HepG2 (cell line): ENCODE data around the gene ZFP69B. TPM values are rescaled to one million over a fixed set of nuclear protein-coding genes. Genes with fewer than 3 reads are reported as not detected.

Source experiments
- ATAC-seq: fragments of 200-7000 bp; cut with Tn5 transposase; 3 replicates; pipeline ENCODE4 v1.9.1; 2020; ENCODE audit warnings: mild to moderate bottlenecking, moderate library complexity
- BruUV-seq: library from RNA; stranded (reverse); fragments of 400-500 nt; replicated peaks from 2 replicates; lab custom pipeline; 2021; lab: Mats Ljungman, UMichigan
- CTCF ChIA-PET: fragments of 300-600 bp; formaldehyde crosslinking; extraction: SDS; loops from one replicate; lab custom pipeline; 2021; ENCODE audit warnings: low total read pairs, inconsistent platforms, low intra/inter-chr PET ratio; lab: Yijun Ruan, JAX
- POLR2A ChIA-PET: fragments of 350-600 bp; sonication (Branson Sonifier 250); formaldehyde crosslinking; loops from one replicate; lab custom pipeline; 2020; ENCODE audit warnings: antibody characterized with exemption, inconsistent platforms; lab: Yijun Ruan, JAX
- DNase-seq: peaks from one replicate; pipeline ENCODE4 v3.0.0-alpha.2; 2015; ENCODE audit warnings: low spot score
- FAIRE-seq: peaks from 3 replicates; lab custom pipeline; 2011; peaks lifted over from hg19 to GRCh38; lab: Jason Lieb, UNC
- H2AFZ ChIP-seq: one replicate; pipeline ENCODE4 v1.6.1; 2011; ENCODE audit warnings: low read length, inconsistent platforms
- H3K27ac ChIP-seq: fragments of 300-600 bp; 3 replicates; pipeline ENCODE4 v1.8.0; 2011; ENCODE audit warnings: mixed run types, mild to moderate bottlenecking, mixed read lengths, low read length, inconsistent platforms; ENCODE audit not compliant: insufficient read depth; ENCODE audit errors: extremely low read length
- H3K27me3 ChIP-seq, 2 experiments: fragments of 200-600 bp in 1 of 2; 2 replicates in 1 of 2; 3 replicates in 1 of 2; pipeline versions ENCODE4 v1.6.0 to v1.8.0; 2011; ENCODE audit warnings: low read length in 2 of 2, mild to moderate bottlenecking in 2 of 2, moderate library complexity in 2 of 2, inconsistent platforms in 1 of 2; ENCODE audit not compliant: insufficient read depth in 2 of 2, control insufficient read depth in 1 of 2
- H3K36me3 ChIP-seq, 2 experiments: fragments of 200-600 bp in 1 of 2; replicated peaks in 1 of 2; 2 replicates in 1 of 2; 3 replicates in 1 of 2; pipeline versions ENCODE4 v1.5.1 to v1.8.0; 2011; ENCODE audit warnings: low read length in 2 of 2, inconsistent platforms in 1 of 2; ENCODE audit not compliant: insufficient read depth in 2 of 2, control insufficient read depth in 1 of 2
- H3K4me1 ChIP-seq: 2 replicates; pipeline ENCODE4 v1.5.1; 2012; ENCODE audit warnings: low read length, inconsistent platforms; ENCODE audit not compliant: insufficient read depth
- H3K4me2 ChIP-seq: 2 replicates; pipeline ENCODE4 v1.6.0; 2011; ENCODE audit warnings: low read depth, low read length, inconsistent platforms
- H3K4me3 ChIP-seq, 3 experiments: fragments of 200-600 bp in 1 of 3; sonication (generic), shearing (Covaris generic) in 1 of 3; replicated peaks in 1 of 3; 2 replicates each; pipeline ENCODE4 v1.5.1; 2011 to 2016; ENCODE audit warnings: low read length in 3 of 3, inconsistent platforms in 2 of 3, low read depth in 2 of 3, mild to moderate bottlenecking in 2 of 3, control low read depth in 1 of 3, mixed read lengths in 1 of 3; ENCODE audit not compliant: insufficient read depth in 1 of 3
- H3K79me2 ChIP-seq: one replicate; pipeline ENCODE4 v1.6.1; 2011; ENCODE audit warnings: low read length, inconsistent platforms; ENCODE audit not compliant: insufficient read depth
- H3K9ac ChIP-seq: 2 replicates; pipeline ENCODE4 v1.6.0; 2011; ENCODE audit warnings: mild to moderate bottlenecking, low read depth, low read length, inconsistent platforms; ENCODE audit not compliant: insufficient read depth
- H3K9me3 ChIP-seq: 2 replicates; pipeline ENCODE4 v1.5.1; 2012; ENCODE audit warnings: mild to moderate bottlenecking, low read length
- H4K20me1 ChIP-seq: 2 replicates; pipeline ENCODE4 v1.6.0; 2011; ENCODE audit warnings: inconsistent platforms, mild to moderate bottlenecking, low read length, moderate library complexity; ENCODE audit not compliant: insufficient read depth
- ATF5 ChIP-seq: sonication (generic); formaldehyde crosslinking; IDR thresholded peaks from 2 replicates; pipeline ENCODE4 v1.4.0; 2020; ENCODE audit warnings: mild to moderate bottlenecking, low read depth, missing genetic modification reagents
- BCL3 ChIP-seq: sonication (generic); formaldehyde crosslinking; IDR thresholded peaks from 2 replicates; pipeline ENCODE4 v1.5.1; 2020; ENCODE audit warnings: mild to moderate bottlenecking, missing genetic modification reagents, moderate library complexity
- EHMT2 ChIP-seq: fragments of 200-600 bp; sonication (generic); IDR thresholded peaks from 2 replicates; pipeline ENCODE4 v1.7.0; 2017; ENCODE audit warnings: antibody characterized with exemption, low read depth, low read length, borderline replicate concordance
- GMEB1 ChIP-seq: sonication (generic); formaldehyde crosslinking; IDR thresholded peaks from 2 replicates; pipeline ENCODE4 v1.5.1; 2020; ENCODE audit warnings: missing genetic modification reagents, mild to moderate bottlenecking, borderline replicate concordance
- HNF4G ChIP-seq, 2 experiments: sonication (generic) in 1 of 2; formaldehyde crosslinking in 1 of 2; IDR thresholded peaks; 2 replicates each; pipeline versions ENCODE4 v1.4.0 to v1.6.1; 2011 to 2020; ENCODE audit warnings: borderline replicate concordance in 2 of 2, low read depth in 2 of 2, mild to moderate bottlenecking in 2 of 2, low read length in 1 of 2, missing genetic modification reagents in 1 of 2, moderate library complexity in 1 of 2
- HOXA7 ChIP-seq: sonication (generic); formaldehyde crosslinking; IDR thresholded peaks from 2 replicates; pipeline ENCODE4 v1.8.1; 2022; ENCODE audit warnings: mild to moderate bottlenecking, missing genetic modification reagents, moderate library complexity
- KDM5A ChIP-seq: fragments of 200-600 bp; sonication (generic); IDR thresholded peaks from 2 replicates; pipeline ENCODE4 v1.7.0; 2018; ENCODE audit warnings: antibody characterized with exemption, mild to moderate bottlenecking, low read length, borderline replicate concordance
- KLF13 ChIP-seq: sonication (generic); formaldehyde crosslinking; IDR thresholded peaks from 2 replicates; pipeline ENCODE4 v1.4.0; 2020; ENCODE audit warnings: mild to moderate bottlenecking, missing genetic modification reagents
- KLF16 ChIP-seq, 2 experiments: sonication (generic) in 1 of 2; formaldehyde crosslinking in 1 of 2; IDR thresholded peaks; 2 replicates each; pipeline versions ENCODE4 v1.6.1 to v1.8.0; 2016 to 2023; ENCODE audit warnings: missing genetic modification reagents in 2 of 2, missing compliant biosample characterization in 1 of 2
- POLR2AphosphoS5 ChIP-seq: IDR thresholded peaks from 2 replicates; pipeline ENCODE4 v1.6.1; 2012; ENCODE audit warnings: low read depth, low read length
- SKI ChIP-seq: fragments of 450-650 bp; IDR thresholded peaks from one replicate; pipeline ENCODE4 v1.6.1; 2018; ENCODE audit warnings: mild to moderate bottlenecking; ENCODE audit not compliant: partially characterized antibody
- STAT5B ChIP-seq: sonication (generic); formaldehyde crosslinking; IDR thresholded peaks from 2 replicates; pipeline ENCODE4 v1.4.0; 2020; ENCODE audit warnings: missing genetic modification reagents
- ZNF230 ChIP-seq: sonication (generic); formaldehyde crosslinking; IDR thresholded peaks from 2 replicates; pipeline ENCODE4 v1.4.0; 2020; ENCODE audit warnings: mild to moderate bottlenecking, missing genetic modification reagents
- ZNF576 ChIP-seq: sonication (generic); formaldehyde crosslinking; IDR thresholded peaks from 2 replicates; pipeline ENCODE4 v1.4.0; 2020; ENCODE audit warnings: mild to moderate bottlenecking, missing genetic modification reagents
- WGBS: methylation state at CpG from one replicate; pipeline ENCODE4 v1.1.6; 2017; ENCODE audit warnings: low lambda C conversion rate; 5-methylcytosine and 5-hydroxymethylcytosine counted together
- in situ Hi-C: cut with HindIII; loops from 2 replicates; pipeline ENCODE4 v1.10.0; 2017; ENCODE audit warnings: low pct_unique_long_range_greater_than_20kb; ENCODE audit not compliant: extremely low pct_ligation_motif_present
- intact Hi-C: fragments of 100-400 bp; cut with micrococcal nuclease; formaldehyde crosslinking; loops from one replicate; pipeline ENCODE4 v1.10.0; 2022; ENCODE audit not compliant: unreplicated experiment
- polyA plus RNA-seq, 8 experiments: library from polyadenylated mRNA; depleted of rRNA in 3 of 8; stranded (reverse) in 7 of 8; unstranded in 1 of 8; fragments of >200 nt; fragmentation: Illumina TruSeq in 4 of 8; extraction: Trizol in 4 of 8; gene quantifications; 2 replicates each; pipeline versions ENCODE4 v1.2.1 to v1.2.3, GENCODE V29; 2011 to 2016; ENCODE audit warnings: low read depth in 4 of 8, missing spikeins in 1 of 8, mixed read lengths in 1 of 8; ENCODE audit not compliant: insufficient read depth in 1 of 8
- total RNA-seq, 5 experiments: library from RNA; depleted of rRNA; stranded (reverse); fragments of >200 nt; fragmentation: Illumina TruSeq; extraction: Trizol; gene quantifications; 2 replicates each; pipeline ENCODE4 v1.2.3, GENCODE V29; 2016; ENCODE audit warnings: low read depth in 1 of 5

ZFP69B gene
- total and polyA plus RNA-seq, 2 of the 13 experiments (the other 11 are each of a cell fraction or from before 2014, with no cell fraction given) = 4.6 to 7.7 TPM

GRCh38 chr1:40409467-40409866 is 40.8 kb upstream of the ZFP69B start:
- peaks cover 15% of the 10 kb centered on the region for H3K79me2 ChIP-seq
- intact Hi-C loops = loop anchor here (10.0 kb wide), 1 partner anchor 265 kb away; no protein-coding TSS in a partner anchor
- ChIA-PET CTCF (no interaction called here), POLR2A (no interaction called here)
- H3K36me3 ChIP-seq = peaks cover 3 to 39% of the 10 kb centered on the region in 2 experiments
- ATAC-seq (no peak), FAIRE-seq (no peak), DNase-seq (no peak)
- in situ Hi-C loops = loop anchor here (10.0 kb wide), 1 partner anchor 265 kb away; no protein-coding TSS in a partner anchor
- no TSS peak for BruUV-seq
- H4K20me1 ChIP-seq = no peaks in the 10 kb centered on the region
- H3K27me3 ChIP-seq = no peaks in the 10 kb centered on the region
- H3K4me1 ChIP-seq = peaks cover 25% of the 10 kb centered on the region
- no peaks in the 10 kb centered on the region for H3K9me3 ChIP-seq
- H3K4me3 ChIP-seq = no peak overlapping the region
- 95% methylated on average over 4 of the region's 4 CpGs for WGBS
- H3K9ac ChIP-seq = no peak overlapping the region
- no peak overlapping the region for H3K27ac ChIP-seq
- H2AFZ ChIP-seq = no peak overlapping the region
- TF ChIP-seq KDM5A (no peak), EHMT2 (no peak), KLF13 (no peak), KLF16 (CRISPR knock-in tag; IDR thresholded peaks at IDR 0.05) (no peak)
- H3K4me2 ChIP-seq = no peak overlapping the region

- TF ChIP-seq SKI (no peak), HNF4G (IDR thresholded peaks at IDR 0.05; ENCODE audit: borderline replicate concordance, low read depth, low read length) (no peak), HNF4G (CRISPR knock-in tag; IDR thresholded peaks at IDR 0.05; ENCODE audit: borderline replicate concordance, low read depth) (no peak), GMEB1 (CRISPR knock-in tag) (no peak), HOXA7 (no peak), POLR2AphosphoS5 (no peak), BCL3 (CRISPR knock-in tag) (no peak), ATF5 (CRISPR knock-in tag) (no peak), ZNF230 (CRISPR knock-in tag) (no peak), STAT5B (CRISPR knock-in tag) (no peak), ZNF576 (CRISPR knock-in tag) (no peak)
- FAIRE-seq (no peak), DNase-seq (no peak), ATAC-seq (no peak)
- no TSS peak for BruUV-seq
- no peak overlapping the region for H3K4me2 ChIP-seq
- H2AFZ ChIP-seq = no peak overlapping the region
- peaks cover 28% of the 10 kb centered on the region for H3K4me1 ChIP-seq
- H3K27me3 ChIP-seq = no peaks in the 10 kb centered on the region
- H3K4me3 ChIP-seq = no peak overlapping the region
- intact Hi-C loops = no loop called here
- WGBS = 97% methylated on average over 5 of the region's 5 CpGs
- peaks cover 2% of the 10 kb centered on the region for H3K79me2 ChIP-seq
- no peak overlapping the region for H3K9ac ChIP-seq
- no peak overlapping the region for H3K27ac ChIP-seq
- ChIA-PET CTCF (no interaction called here), POLR2A (no interaction called here)
- in situ Hi-C loops = no loop called here
- H3K9me3 ChIP-seq = no peaks in the 10 kb centered on the region
- no peaks in the 10 kb centered on the region for H4K20me1 ChIP-seq
- H3K36me3 ChIP-seq = peaks cover 12 to 55% of the 10 kb centered on the region in 2 experiments
These were observed 39.0 kb upstream of the ZFP69B start for GRCh38 chr1:40411294-40411693.
